Fibroblast of skin of left biceps (primary cell): Measurements from ENCODE around the gene AP1S3.

Source experiments
- DNase-seq, 2 experiments: peaks; one replicate each; pipeline ENCODE4 v3.0.0-alpha.2; 2013; ENCODE audit warnings: low read depth in 2 of 2

AP1S3 gene

GRCh38 chr2:223724861-223725260 is 112.5 kb downstream of the AP1S3 start:
- DNase-seq = no peak

DNA sequence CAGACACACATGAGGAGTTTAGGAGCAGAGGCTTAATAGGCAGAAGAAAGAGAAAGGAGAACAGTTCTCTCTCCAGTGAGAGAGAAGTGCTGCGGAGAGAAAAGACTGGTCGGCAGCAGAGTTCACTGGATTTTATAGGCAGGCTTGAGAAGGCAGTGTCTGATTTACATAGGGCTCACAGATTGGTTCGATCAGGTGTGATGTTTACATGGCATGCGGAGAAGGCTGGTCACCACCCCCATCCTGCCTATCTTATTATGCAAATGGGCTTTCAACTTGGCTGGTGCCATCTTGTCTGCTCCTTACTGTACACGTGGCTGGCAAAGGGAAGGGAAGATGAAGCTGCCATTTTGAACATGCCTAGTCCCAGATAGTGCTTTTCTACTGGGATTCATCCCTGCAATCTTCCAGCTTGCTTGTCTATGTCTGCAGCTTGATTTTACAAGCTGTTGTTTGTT is 113.4 kb downstream of the AP1S3 start:
- DNase-seq = no peak

DNA sequence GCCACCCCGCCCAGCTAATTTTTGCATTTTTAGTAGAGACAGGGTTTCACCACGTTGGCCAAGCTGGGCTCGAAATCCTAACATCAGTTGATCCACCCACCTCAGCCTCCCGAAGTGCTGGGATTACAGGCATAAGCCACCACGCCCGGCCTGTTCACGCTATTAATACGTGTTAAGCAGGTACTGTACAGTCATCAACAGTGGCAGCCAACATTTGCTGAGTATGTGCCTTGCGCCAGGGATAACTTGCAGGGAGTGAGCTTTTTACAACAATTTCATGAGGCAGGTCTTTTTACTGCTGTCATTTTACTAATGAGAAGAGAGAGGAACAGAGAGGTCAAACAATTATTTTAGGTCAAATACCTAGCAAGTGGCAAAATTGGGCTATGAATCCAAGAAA is 115.2 kb downstream of the AP1S3 start:
- no peak for DNase-seq

DNA sequence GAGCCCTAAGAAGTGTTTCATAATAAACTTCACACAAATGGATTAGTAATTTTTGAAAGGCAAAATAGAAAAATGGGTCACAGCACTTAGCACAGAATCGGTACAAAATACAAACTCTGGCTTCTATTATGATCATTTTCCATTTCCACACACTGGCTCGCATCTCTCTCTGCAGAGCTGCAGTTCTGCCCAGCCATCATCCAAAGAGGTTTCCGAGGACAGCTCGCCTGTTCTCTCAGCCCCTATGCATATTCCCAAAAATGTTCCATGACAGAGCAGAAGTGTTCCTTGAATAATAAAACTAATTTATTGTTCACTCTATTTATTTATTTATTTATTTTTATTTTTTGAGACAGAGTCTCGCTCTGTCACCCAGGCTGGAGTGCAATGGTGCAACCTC is 115.6 kb downstream of the AP1S3 start:
- DNase-seq = no peak

- DNase-seq = no peak
Observed at GRCh38 chr2:223720367-223720766, 117.0 kb downstream of the AP1S3 start.

DNA sequence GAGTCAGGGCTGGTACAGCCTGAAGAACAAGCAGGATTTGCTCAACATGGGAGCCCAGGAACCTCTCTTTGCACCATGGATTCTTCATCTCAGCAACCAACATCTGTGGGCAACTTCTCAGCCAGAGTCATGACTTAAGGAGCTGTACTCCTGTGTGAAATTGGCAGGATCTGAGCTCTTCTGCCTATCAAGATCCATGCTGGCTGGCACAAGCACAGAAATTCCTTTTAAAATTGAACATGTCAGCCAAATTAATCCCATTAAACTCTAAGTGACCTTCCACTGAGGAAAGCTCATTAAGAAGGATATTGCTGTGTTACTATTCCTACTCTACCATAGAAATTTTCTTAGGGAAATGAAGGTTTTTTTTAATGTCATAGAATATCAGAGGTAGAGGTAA is 124.7 kb downstream of the AP1S3 start:
- no peak for DNase-seq

DNA sequence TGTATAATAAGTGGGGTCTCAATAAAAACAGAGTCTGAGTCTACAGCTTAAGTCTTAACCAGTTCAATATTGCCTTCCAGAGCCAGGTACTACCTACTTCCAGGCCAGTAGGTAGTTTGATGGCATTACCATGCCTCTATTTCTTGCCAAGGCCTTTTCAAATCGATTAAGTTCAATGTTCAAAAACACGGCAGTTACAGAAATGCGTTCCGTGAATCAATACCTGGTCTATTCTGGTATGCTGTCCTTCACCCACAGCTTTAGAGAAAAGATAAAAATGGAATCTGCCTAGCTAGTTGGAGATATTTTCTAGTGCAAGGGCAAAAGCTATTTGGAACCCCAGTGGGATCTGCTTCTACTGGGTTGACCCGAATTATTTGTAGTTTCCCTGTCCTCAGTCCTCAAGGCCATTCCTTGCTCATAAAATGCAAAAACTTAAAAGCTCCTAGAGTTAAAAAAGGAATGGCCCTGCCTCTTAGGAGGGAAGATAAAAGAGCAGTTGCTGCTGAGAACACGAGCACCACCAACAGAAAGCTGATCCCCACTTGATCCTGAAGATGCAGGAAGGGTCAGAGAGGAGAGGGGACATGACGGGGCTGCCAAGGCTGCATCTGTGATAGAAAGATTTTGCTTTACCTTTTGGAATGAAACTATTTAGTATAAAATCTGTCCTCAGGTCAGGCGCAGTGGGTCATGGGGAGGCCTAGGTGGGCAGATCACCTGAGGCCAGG is 125.6 kb downstream of the AP1S3 start:
- DNase-seq = no peak
